IMR-90 (cell line): ENCODE results near the gene TPP2. TPM values are rescaled to one million over a fixed set of nuclear protein-coding genes. Genes with fewer than 3 reads are reported as not detected.

ENCODE experiments used
- ATAC-seq: fragments of 200-7000 bp; cut with Tn5 transposase; 2 replicates; pipeline ENCODE4 v1.9.1; 2020; ENCODE audit warnings: low read depth, mild to moderate bottlenecking, moderate library complexity
- BruUV-seq: library from RNA; stranded (reverse); fragments of 400-500 nt; replicated peaks from 2 replicates; lab custom pipeline; 2021; lab: Mats Ljungman, UMichigan
- CTCF ChIA-PET: fragments of 300-600 bp; formaldehyde crosslinking; extraction: SDS; loops from one replicate; lab custom pipeline; 2021; ENCODE audit warnings: antibody characterized with exemption; lab: Yijun Ruan, JAX
- POLR2A ChIA-PET: fragments of 300-600 bp; sonication (Branson Sonifier 250); formaldehyde crosslinking; loops from one replicate; lab custom pipeline; 2022; ENCODE audit warnings: antibody characterized with exemption; ENCODE audit not compliant: unreplicated experiment; lab: Charles Lee
- DNase-seq: peaks from one replicate; pipeline ENCODE4 v3.0.0; 2013
- H2AFZ ChIP-seq: replicated peaks from 2 replicates; pipeline ENCODE3; 2013; ENCODE audit warnings: low read length, mild to moderate bottlenecking; ENCODE audit not compliant: poor library complexity
- H2AK5ac ChIP-seq: 2 replicates; pipeline ENCODE4 v1.6.1; 2013; ENCODE audit warnings: low read depth, low read length, inconsistent platforms
- H2AK9ac ChIP-seq: replicated peaks from 2 replicates; pipeline ENCODE3; 2013; ENCODE audit warnings: mild to moderate bottlenecking, low read depth, low read length, moderate library complexity; ENCODE audit not compliant: poor library complexity
- H2BK120ac ChIP-seq: 2 replicates; pipeline ENCODE4 v1.6.1; 2013; ENCODE audit warnings: low read depth, low read length, inconsistent platforms
- H2BK15ac ChIP-seq: 3 replicates; pipeline ENCODE4 v1.6.1; 2013; ENCODE audit warnings: low read depth, low read length, inconsistent platforms
- H2BK20ac ChIP-seq: 2 replicates; pipeline ENCODE4 v1.6.1; 2013; ENCODE audit warnings: low read depth, mild to moderate bottlenecking, inconsistent platforms, low read length, moderate library complexity
- H2BK5ac ChIP-seq: 2 replicates; pipeline ENCODE4 v1.6.1; 2013; ENCODE audit warnings: mild to moderate bottlenecking, low read depth, low read length, inconsistent platforms; ENCODE audit not compliant: poor library complexity, severe bottlenecking
- H3K14ac ChIP-seq: replicated peaks from 2 replicates; pipeline ENCODE4 v1.6.1; 2013; ENCODE audit warnings: low read depth, low read length, inconsistent platforms
- H3K18ac ChIP-seq: 2 replicates; pipeline ENCODE4 v1.6.1; 2013; ENCODE audit warnings: low read depth, low read length, control low read depth
- H3K23ac ChIP-seq: 2 replicates; pipeline ENCODE4 v1.6.1; 2013; ENCODE audit warnings: low read depth, low read length, inconsistent platforms
- H3K27ac ChIP-seq: 2 replicates; pipeline ENCODE4 v1.5.1; 2013; ENCODE audit warnings: mild to moderate bottlenecking, control low read depth, low read length; ENCODE audit not compliant: insufficient read depth
- H3K27me3 ChIP-seq: 2 replicates; pipeline ENCODE4 v1.6.1; 2013; ENCODE audit warnings: low read length; ENCODE audit not compliant: control insufficient read depth, insufficient read depth
- H3K36me3 ChIP-seq: 2 replicates; pipeline ENCODE4 v1.6.1; 2013; ENCODE audit warnings: low read length, mixed read lengths; ENCODE audit not compliant: control insufficient read depth, insufficient read depth
- H3K4ac ChIP-seq: 2 replicates; pipeline ENCODE4 v1.6.1; 2013; ENCODE audit warnings: low read depth, low read length, inconsistent platforms
- H3K4me1 ChIP-seq: 2 replicates; pipeline ENCODE4 v1.6.1; 2013; ENCODE audit warnings: low read length, mixed read lengths; ENCODE audit not compliant: control insufficient read depth, insufficient read depth
- H3K4me2 ChIP-seq: 2 replicates; pipeline ENCODE4 v1.6.1; 2013; ENCODE audit warnings: low read depth, mild to moderate bottlenecking, control low read depth, low read length, moderate library complexity
- H3K4me3 ChIP-seq: 2 replicates; pipeline ENCODE4 v1.5.1; 2013; ENCODE audit warnings: low read depth, mild to moderate bottlenecking, control low read depth, low read length, moderate library complexity; ENCODE audit not compliant: insufficient read depth
- H3K56ac ChIP-seq: 2 replicates; pipeline ENCODE4 v1.6.1; 2013; ENCODE audit warnings: low read length, inconsistent platforms; ENCODE audit not compliant: insufficient read depth; ENCODE audit errors: extremely low read depth
- H3K79me1 ChIP-seq, 2 experiments: 2 replicates each; pipeline ENCODE4 v1.6.1; 2013; ENCODE audit warnings: low read length in 2 of 2, inconsistent platforms in 1 of 2, low read depth in 1 of 2
- H3K9ac ChIP-seq: 2 replicates; pipeline ENCODE4 v1.6.1; 2013; ENCODE audit warnings: low read depth, low read length, control low read depth
- H3K9me1 ChIP-seq: 2 replicates; pipeline ENCODE4 v1.6.1; 2013; ENCODE audit warnings: low read length, inconsistent platforms; ENCODE audit not compliant: insufficient read depth
- H3K9me3 ChIP-seq: 2 replicates; pipeline ENCODE4 v1.6.1; 2013; ENCODE audit warnings: low read length; ENCODE audit not compliant: control insufficient read depth, insufficient read depth
- H4K20me1 ChIP-seq: 2 replicates; pipeline ENCODE4 v1.6.1; 2013; ENCODE audit warnings: low read length, inconsistent platforms; ENCODE audit not compliant: insufficient read depth
- H4K5ac ChIP-seq: 2 replicates; pipeline ENCODE4 v1.6.1; 2013; ENCODE audit warnings: mild to moderate bottlenecking, low read depth, low read length, control low read depth
- H4K8ac ChIP-seq, 2 experiments: 2 replicates each; pipeline ENCODE4 v1.6.1; 2013; ENCODE audit warnings: low read depth in 2 of 2, low read length in 2 of 2, control low read depth in 1 of 2, inconsistent platforms in 1 of 2
- H4K91ac ChIP-seq: 2 replicates; pipeline ENCODE4 v1.6.1; 2013; ENCODE audit warnings: low read depth, low read length, inconsistent platforms; ENCODE audit not compliant: insufficient read depth
- BHLHE40 ChIP-seq: fragments of 150-350 bp; IDR thresholded peaks from 2 replicates; pipeline ENCODE4 v1.6.1; 2016; ENCODE audit warnings: mild to moderate bottlenecking, low read depth, low read length
- CEBPB ChIP-seq: IDR thresholded peaks from 2 replicates; pipeline ENCODE4 v1.6.1; 2012; ENCODE audit warnings: low read depth, low read length, improper control_type of control experiment
- CHD1 ChIP-seq: IDR thresholded peaks from 2 replicates; pipeline ENCODE4 v1.6.1; 2012; ENCODE audit warnings: low read depth, low read length, improper control_type of control experiment
- FOS ChIP-seq: fragments of 150-350 bp; IDR thresholded peaks from 2 replicates; pipeline ENCODE4 v1.6.1; 2016; ENCODE audit warnings: low read depth, low read length
- MAFK ChIP-seq: IDR thresholded peaks from 2 replicates; pipeline ENCODE4 v1.6.1; 2012; ENCODE audit warnings: low read depth, low read length, improper control_type of control experiment
- MXI1 ChIP-seq: IDR thresholded peaks from 2 replicates; pipeline ENCODE4 v1.6.1; 2012; ENCODE audit warnings: low read depth, mild to moderate bottlenecking, low read length, moderate library complexity, borderline replicate concordance
- POLR2A ChIP-seq: IDR thresholded peaks from 2 replicates; pipeline ENCODE4 v1.6.1; 2012; ENCODE audit warnings: mild to moderate bottlenecking, low read depth, low read length
- RAD21 ChIP-seq: IDR thresholded peaks from 2 replicates; pipeline ENCODE4 v1.6.1; 2012; ENCODE audit warnings: low read length, improper control_type of control experiment
- RCOR1 ChIP-seq: IDR thresholded peaks from 2 replicates; pipeline ENCODE4 v1.6.1; 2012; ENCODE audit warnings: mild to moderate bottlenecking, low read length, improper control_type of control experiment; ENCODE audit not compliant: insufficient replicate concordance
- RFX5 ChIP-seq: IDR thresholded peaks from 2 replicates; pipeline ENCODE4 v1.8.0; 2012; ENCODE audit warnings: low read depth, mild to moderate bottlenecking, low read length, moderate library complexity
- SMC3 ChIP-seq: fragments of 150-350 bp; IDR thresholded peaks from 2 replicates; pipeline ENCODE4 v1.6.1; 2016; ENCODE audit warnings: low read depth, mild to moderate bottlenecking, antibody characterized with exemption, low read length, moderate library complexity
- WGBS, 2 experiments: methylation state at CpG; one replicate each; pipeline versions ENCODE4 v1.1.5 to v1.1.7; 2013; ENCODE audit warnings: missing lambda C conversion rate in 2 of 2; ENCODE audit not compliant: insufficient read length in 1 of 2; ENCODE audit errors: extremely low coverage in 2 of 2; 5-methylcytosine and 5-hydroxymethylcytosine counted together
- dilution Hi-C: fragments of 300-500 bp; cut with HindIII; formaldehyde crosslinking; loops from one replicate; pipeline ENCODE4 v1.14.3; 2018; ENCODE audit warnings: low sequenced_read_pairs; ENCODE audit not compliant: unreplicated experiment
- in situ Hi-C: fragments of 300-500 bp; cut with MboI; formaldehyde crosslinking; loops from 3 replicates; pipeline ENCODE4 v1.14.3; 2019; ENCODE audit warnings: low sequenced_read_pairs, inconsistent platforms, mixed read lengths
- intact Hi-C: fragments of 100-400 bp; cut with micrococcal nuclease; formaldehyde crosslinking; loops from 2 replicates; pipeline ENCODE4 v1.10.0; 2022
- polyA plus RNA-seq, 3 experiments: library from polyadenylated mRNA; depleted of rRNA; stranded (reverse); fragments of >200 nt; gene quantifications; 2 replicates each; pipeline ENCODE4 v1.2.3, GENCODE V29; 2012; ENCODE audit warnings: low replicate concordance in 1 of 3
- total RNA-seq: library from RNA; depleted of rRNA; stranded (reverse); fragments of >200 nt; gene quantifications from 2 replicates; pipeline ENCODE4 v1.2.3, GENCODE V29; 2012
- TF ChIP-seq, protein P1 (sequence below): fragments of 150-350 bp; IDR thresholded peaks from 2 replicates; pipeline ENCODE4 v1.6.1; 2016; ENCODE audit warnings: low read depth, mild to moderate bottlenecking, low read length, moderate library complexity, borderline replicate concordance
- TF ChIP-seq, protein P2 (sequence below): conservative IDR thresholded peaks from 2 replicates; pipeline ENCODE4 v1.5.1; 2012; ENCODE audit warnings: mild to moderate bottlenecking, low read depth, low read length, improper control_type of control experiment
- TF ChIP-seq, protein P3 (sequence below): fragments of 150-350 bp; IDR thresholded peaks from 2 replicates; pipeline ENCODE4 v1.6.1; 2017; ENCODE audit warnings: mild to moderate bottlenecking, antibody characterized with exemption, low read length, low read depth

The TPP2 gene
- total and polyA plus RNA-seq, 2 of the 4 experiments (the other 2 are of a cell fraction): 27.6 to 52.9 TPM

DNA sequence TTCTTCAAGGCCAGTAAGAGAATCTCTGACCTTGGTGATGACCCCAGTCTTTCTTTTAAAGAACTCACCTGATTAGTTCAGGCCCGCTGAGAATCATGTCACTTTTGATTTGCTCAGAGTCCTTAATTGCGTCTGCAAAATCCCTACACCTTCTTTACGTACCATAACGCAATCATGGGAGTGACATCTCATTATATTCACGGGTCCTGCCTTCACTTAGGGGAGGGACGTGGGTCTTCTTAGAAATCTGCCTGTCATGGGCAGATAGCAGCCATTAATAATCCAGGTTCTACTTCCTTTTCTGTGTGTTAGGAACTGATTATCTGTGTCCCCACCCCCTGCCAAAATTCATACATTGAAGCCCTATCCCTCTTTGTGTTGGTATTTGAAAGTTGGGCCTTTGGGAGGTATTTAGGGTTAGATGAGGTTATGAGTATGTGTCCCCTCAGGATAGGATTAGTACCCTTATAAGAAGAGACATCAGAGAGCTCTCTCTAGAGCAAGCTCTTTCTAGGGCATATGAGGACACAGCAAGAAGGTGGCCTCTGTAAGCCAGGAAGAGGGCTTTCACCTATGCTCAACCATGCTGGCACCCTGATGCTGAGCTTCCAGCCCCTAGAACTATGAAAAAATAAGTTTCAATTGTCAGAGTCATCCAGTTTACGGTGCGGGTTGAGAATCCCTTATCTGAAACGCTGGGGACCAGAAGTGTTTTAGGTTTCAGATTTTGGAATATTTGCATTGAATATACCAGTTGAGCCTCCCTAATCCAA lies 9.9 kb downstream of the TPP2 start:
- 100% methylated on average over 1 of the region's 9 CpGs; no CpG with 5 or more reads in 1 of the 2 experiments for WGBS, 2 experiments
- H2BK120ac ChIP-seq: no peak overlapping the region
- no peak overlapping the region for H3K27ac ChIP-seq
- no peak overlapping the region for H3K23ac ChIP-seq
- H3K4me1 ChIP-seq: peaks cover 1% of the 10 kb centered on the region; the same call in 1 of the 2 replicates
- no peak overlapping the region for H3K4me3 ChIP-seq
- no peaks in the 10 kb centered on the region for H3K9me3 ChIP-seq
- DNase-seq (no peak), ATAC-seq (no peak)
- no peak overlapping the region for H4K8ac ChIP-seq
- no peak overlapping the region for H2AK5ac ChIP-seq
- H4K20me1 ChIP-seq: peaks cover 24% of the 10 kb centered on the region; the same call in 1 of the 2 replicates
- POLR2A ChIA-PET: no interaction called here
- H3K9ac ChIP-seq: no peak overlapping the region
- H3K9me1 ChIP-seq: 0 out of 2 replicates have a peak, but pooled peaks cover 5% of the 10 kb centered on the region
- peaks cover 30 to 56% of the 10 kb centered on the region in 2 experiments for H3K79me1 ChIP-seq
- H3K18ac ChIP-seq: no peak overlapping the region
- H2BK15ac ChIP-seq: no peak overlapping the region
- TF ChIP-seq CHD1: no peak
- TF ChIP-seq, protein P1, sequence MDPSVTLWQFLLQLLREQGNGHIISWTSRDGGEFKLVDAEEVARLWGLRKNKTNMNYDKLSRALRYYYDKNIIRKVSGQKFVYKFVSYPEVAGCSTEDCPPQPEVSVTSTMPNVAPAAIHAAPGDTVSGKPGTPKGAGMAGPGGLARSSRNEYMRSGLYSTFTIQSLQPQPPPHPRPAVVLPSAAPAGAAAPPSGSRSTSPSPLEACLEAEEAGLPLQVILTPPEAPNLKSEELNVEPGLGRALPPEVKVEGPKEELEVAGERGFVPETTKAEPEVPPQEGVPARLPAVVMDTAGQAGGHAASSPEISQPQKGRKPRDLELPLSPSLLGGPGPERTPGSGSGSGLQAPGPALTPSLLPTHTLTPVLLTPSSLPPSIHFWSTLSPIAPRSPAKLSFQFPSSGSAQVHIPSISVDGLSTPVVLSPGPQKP: no peak
- TF ChIP-seq, protein P2, sequence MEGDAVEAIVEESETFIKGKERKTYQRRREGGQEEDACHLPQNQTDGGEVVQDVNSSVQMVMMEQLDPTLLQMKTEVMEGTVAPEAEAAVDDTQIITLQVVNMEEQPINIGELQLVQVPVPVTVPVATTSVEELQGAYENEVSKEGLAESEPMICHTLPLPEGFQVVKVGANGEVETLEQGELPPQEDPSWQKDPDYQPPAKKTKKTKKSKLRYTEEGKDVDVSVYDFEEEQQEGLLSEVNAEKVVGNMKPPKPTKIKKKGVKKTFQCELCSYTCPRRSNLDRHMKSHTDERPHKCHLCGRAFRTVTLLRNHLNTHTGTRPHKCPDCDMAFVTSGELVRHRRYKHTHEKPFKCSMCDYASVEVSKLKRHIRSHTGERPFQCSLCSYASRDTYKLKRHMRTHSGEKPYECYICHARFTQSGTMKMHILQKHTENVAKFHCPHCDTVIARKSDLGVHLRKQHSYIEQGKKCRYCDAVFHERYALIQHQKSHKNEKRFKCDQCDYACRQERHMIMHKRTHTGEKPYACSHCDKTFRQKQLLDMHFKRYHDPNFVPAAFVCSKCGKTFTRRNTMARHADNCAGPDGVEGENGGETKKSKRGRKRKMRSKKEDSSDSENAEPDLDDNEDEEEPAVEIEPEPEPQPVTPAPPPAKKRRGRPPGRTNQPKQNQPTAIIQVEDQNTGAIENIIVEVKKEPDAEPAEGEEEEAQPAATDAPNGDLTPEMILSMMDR: no peak
- TF ChIP-seq RFX5: no peak
- no peak for TF ChIP-seq SMC3
- TF ChIP-seq CEBPB: no peak
- no peak for TF ChIP-seq BHLHE40
- TF ChIP-seq POLR2A: no peak
- no peak for TF ChIP-seq RCOR1
- TF ChIP-seq FOS: no peak
- no peak for TF ChIP-seq MAFK
- TF ChIP-seq MXI1: no peak
- TF ChIP-seq, protein P3, sequence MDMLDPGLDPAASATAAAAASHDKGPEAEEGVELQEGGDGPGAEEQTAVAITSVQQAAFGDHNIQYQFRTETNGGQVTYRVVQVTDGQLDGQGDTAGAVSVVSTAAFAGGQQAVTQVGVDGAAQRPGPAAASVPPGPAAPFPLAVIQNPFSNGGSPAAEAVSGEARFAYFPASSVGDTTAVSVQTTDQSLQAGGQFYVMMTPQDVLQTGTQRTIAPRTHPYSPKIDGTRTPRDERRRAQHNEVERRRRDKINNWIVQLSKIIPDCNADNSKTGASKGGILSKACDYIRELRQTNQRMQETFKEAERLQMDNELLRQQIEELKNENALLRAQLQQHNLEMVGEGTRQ: no peak
- TF ChIP-seq RAD21: no peak
- no peak overlapping the region for H4K91ac ChIP-seq
- no peak overlapping the region for H4K5ac ChIP-seq
- no peak overlapping the region for H2AK9ac ChIP-seq
- H2BK20ac ChIP-seq: no peak overlapping the region
- no peak overlapping the region for H3K56ac ChIP-seq
- no peak overlapping the region for H3K4ac ChIP-seq
- no peak overlapping the region for H3K4me2 ChIP-seq
- BruUV-seq: no TSS peak
- CTCF ChIA-PET: interaction anchor here (1.2 kb wide), 1 partner anchor 15 kb away, joined by 3 read pairs; no protein-coding TSS in a partner anchor
- no peak overlapping the region for H2AFZ ChIP-seq
- dilution Hi-C loops: no loop called here
- in situ Hi-C loops: no loop called here
- H3K14ac ChIP-seq: no peak overlapping the region
- intact Hi-C loops: loop anchor here (5.0 kb wide), 1 partner anchor 36 kb away; no protein-coding TSS in a partner anchor
- H2BK5ac ChIP-seq: no peak overlapping the region
- no peaks in the 10 kb centered on the region for H3K27me3 ChIP-seq
- H3K36me3 ChIP-seq: peaks cover 31% of the 10 kb centered on the region
